Measurements from ENCODE around the gene ZFYVE28. TPM values are rescaled to one million over a fixed set of nuclear protein-coding genes. Genes with fewer than 3 reads are reported as not detected.

ZFYVE28 gene
- total and polyA plus RNA-seq, 2 donors (not counting 1 experiment from before 2014, with no cell fraction given) = 5.8 to 12.1 TPM

GRCh38 chr4:2366252-2367192, 51.9 kb downstream of the ZFYVE28 start:
- no peaks in the 10 kb centered on the region for H3K27me3 ChIP-seq (replicated peaks in 1 of 4; ENCODE audit: control extremely low read depth in 1 of 4, control insufficient read depth in 3 of 4, insufficient read depth in 4 of 4, low read length in 3 of 4)
- H3K79me2 ChIP-seq (ENCODE audit: control insufficient read depth, insufficient read depth, low read length) = no peaks in the 10 kb centered on the region
- Mint-ChIP-seq H3K4me3 (no peak overlapping the region), H3K4me1 (peaks cover 4% of the 10 kb centered on the region), H3K9me3 (ENCODE audit: insufficient read depth) (no peaks in the 10 kb centered on the region), H3K27me3 (no peaks in the 10 kb centered on the region), H3K27ac (no peak overlapping the region)
- H3K4me2 ChIP-seq (replicated peaks; ENCODE audit: low read depth, low read length, poor library complexity, severe bottlenecking) = no peak overlapping the region
- ChIA-PET POLR2A (no interaction called here), CTCF (interaction anchor here (0.8 to 1.0 kb wide), 2 partner anchors 12 to 24 kb away, joined by 3 read pairs; no protein-coding TSS in a partner anchor)
- H4K20me1 ChIP-seq (ENCODE audit: control insufficient read depth, insufficient read depth, low read length, poor library complexity, severe bottlenecking) = no peaks in the 10 kb centered on the region
- 90% methylated on average over 15 of the region's 20 CpGs for WGBS (ENCODE audit: insufficient coverage)
- ATAC-seq (ENCODE audit: low read depth) = no peak
- H3K9me3 ChIP-seq (ENCODE audit: control extremely low read depth in 1 of 3, control insufficient read depth in 2 of 3, insufficient read depth in 1 of 3, low read length in 2 of 3) = peaks cover 0 to 10% (median 5%) of the 10 kb centered on the region in 3 donors
- H3K4me3 ChIP-seq (ENCODE audit: control extremely low read depth in 1 of 5, extremely low read depth in 1 of 5, insufficient read depth in 1 of 5, low read depth in 2 of 5, low read length in 4 of 5) = no peak overlapping the region
- no peak overlapping the region for H2AFZ ChIP-seq (ENCODE audit: insufficient read depth, low read depth, low read length, poor library complexity, severe bottlenecking)
- H3K4me1 ChIP-seq (ENCODE audit: control insufficient read depth in 2 of 2, insufficient read depth in 2 of 2, low read length in 2 of 2) = peaks cover 7 to 8% of the 10 kb centered on the region in 2 donors
- DNase-seq = no peak
- TF ChIP-seq EZH2 (IDR thresholded peaks at IDR 0.05; ENCODE audit: borderline replicate concordance, insufficient read depth, low read depth, low read length, poor library complexity, severe bottlenecking) = no peak
- no peak for TF ChIP-seq CTCF (IDR thresholded peaks at IDR 0.05)
- H3K27ac ChIP-seq (ENCODE audit: low read length in 2 of 2) = no peak overlapping the region
- no peak overlapping the region for H3K9ac ChIP-seq (ENCODE audit: low read length)
- intact Hi-C loops (cut with micrococcal nuclease) = no loop called here
- no peaks in the 10 kb centered on the region for H3K36me3 ChIP-seq (replicated peaks in 1 of 2; ENCODE audit: control extremely low read depth in 1 of 2, control insufficient read depth in 1 of 2, extremely low read depth in 1 of 2, insufficient read depth in 2 of 2, low read length in 1 of 2)

- Histone ChIP-seq H3K9me3 (ENCODE audit: control extremely low read depth in 1 of 3, control insufficient read depth in 2 of 3, insufficient read depth in 1 of 3, low read length in 2 of 3) (peaks cover 0 to 10% (median 5%) of the 10 kb centered on the region in 3 donors), H3K9ac (ENCODE audit: low read length) (no peak overlapping the region), H3K36me3 (replicated peaks in 1 of 2; ENCODE audit: control extremely low read depth in 1 of 2, control insufficient read depth in 1 of 2, extremely low read depth in 1 of 2, insufficient read depth in 2 of 2, low read length in 1 of 2) (no peaks in the 10 kb centered on the region), H3K27ac (ENCODE audit: low read length in 2 of 2) (no peak overlapping the region), H3K4me1 (ENCODE audit: control insufficient read depth in 2 of 2, insufficient read depth in 2 of 2, low read length in 2 of 2) (peaks cover 7 to 8% of the 10 kb centered on the region in 2 donors), H3K4me2 (replicated peaks; ENCODE audit: low read depth, low read length, poor library complexity, severe bottlenecking) (no peak overlapping the region), H3K79me2 (ENCODE audit: control insufficient read depth, insufficient read depth, low read length) (no peaks in the 10 kb centered on the region), H4K20me1 (ENCODE audit: control insufficient read depth, insufficient read depth, low read length, poor library complexity, severe bottlenecking) (no peaks in the 10 kb centered on the region), H2AFZ (ENCODE audit: insufficient read depth, low read depth, low read length, poor library complexity, severe bottlenecking) (no peak overlapping the region), H3K4me3 (ENCODE audit: control extremely low read depth in 1 of 5, extremely low read depth in 1 of 5, insufficient read depth in 1 of 5, low read depth in 2 of 5, low read length in 4 of 5) (no peak overlapping the region), H3K27me3 (replicated peaks in 1 of 4; ENCODE audit: control extremely low read depth in 1 of 4, control insufficient read depth in 3 of 4, insufficient read depth in 4 of 4, low read length in 3 of 4) (no peaks in the 10 kb centered on the region)
- TF ChIP-seq CTCF (IDR thresholded peaks at IDR 0.05) (no peak), EZH2 (IDR thresholded peaks at IDR 0.05; ENCODE audit: borderline replicate concordance, insufficient read depth, low read depth, low read length, poor library complexity, severe bottlenecking) (no peak)
- Mint-ChIP-seq H3K27me3 (no peaks in the 10 kb centered on the region), H3K4me1 (peaks cover 4% of the 10 kb centered on the region), H3K9me3 (ENCODE audit: insufficient read depth) (no peaks in the 10 kb centered on the region), H3K27ac (no peak overlapping the region), H3K4me3 (no peak overlapping the region)
- ChIA-PET POLR2A (no interaction called here), CTCF (interaction anchor here (0.8 to 1.0 kb wide), 3 partner anchors 12 to 146 kb away, joined by 3 to 4 read pairs (median 3); no protein-coding TSS in a partner anchor)
- 89% methylated on average over 7 of the region's 9 CpGs for WGBS (ENCODE audit: insufficient coverage)
- ATAC-seq (ENCODE audit: low read depth) = no peak
- DNase-seq = no peak
- intact Hi-C loops (cut with micrococcal nuclease) = no loop called here
Measured at GRCh38 chr4:2365913-2366210, 52.6 kb downstream of the ZFYVE28 start.

Measured in B cell (primary cell).